Measurements from ENCODE around the gene CHN2. TPM values are rescaled to one million over a fixed set of nuclear protein-coding genes. Genes with fewer than 3 reads are reported as not detected.

CHN2 gene
- total and polyA plus RNA-seq, 2 donors (not counting 1 experiment from before 2014, with no cell fraction given), result 0.86 to 1.4 TPM

- ChIA-PET POLR2A (no interaction called here), CTCF (no interaction called here)
- Histone ChIP-seq H3K4me3 (ENCODE audit: control extremely low read depth in 1 of 5, extremely low read depth in 1 of 5, insufficient read depth in 1 of 5, low read depth in 2 of 5, low read length in 4 of 5) (no peak overlapping the region), H3K4me1 (ENCODE audit: control insufficient read depth in 2 of 2, insufficient read depth in 2 of 2, low read length in 2 of 2) (no peaks in the 10 kb centered on the region), H3K27ac (ENCODE audit: low read length in 2 of 2) (no peak overlapping the region), H3K36me3 (replicated peaks in 1 of 2; ENCODE audit: control extremely low read depth in 1 of 2, control insufficient read depth in 1 of 2, extremely low read depth in 1 of 2, insufficient read depth in 2 of 2, low read length in 1 of 2) (no peaks in the 10 kb centered on the region), H3K9ac (ENCODE audit: low read length) (no peak overlapping the region), H3K27me3 (replicated peaks in 1 of 4; ENCODE audit: control extremely low read depth in 1 of 4, control insufficient read depth in 3 of 4, insufficient read depth in 4 of 4, low read length in 3 of 4) (no peaks in the 10 kb centered on the region), H3K4me2 (replicated peaks; ENCODE audit: low read depth, low read length, poor library complexity, severe bottlenecking) (no peak overlapping the region), H3K9me3 (ENCODE audit: control extremely low read depth in 1 of 3, control insufficient read depth in 2 of 3, insufficient read depth in 1 of 3, low read length in 2 of 3) (no peaks in the 10 kb centered on the region), H2AFZ (ENCODE audit: insufficient read depth, low read depth, low read length, poor library complexity, severe bottlenecking) (no peak overlapping the region), H4K20me1 (ENCODE audit: control insufficient read depth, insufficient read depth, low read length, poor library complexity, severe bottlenecking) (no peaks in the 10 kb centered on the region), H3K79me2 (ENCODE audit: control insufficient read depth, insufficient read depth, low read length) (no peaks in the 10 kb centered on the region)
- ATAC-seq (ENCODE audit: low read depth) (no peak), DNase-seq (no peak)
- WGBS (ENCODE audit: insufficient coverage), result 100% methylated on average over 2 of the region's 5 CpGs
- no peak for TF ChIP-seq EZH2 (IDR thresholded peaks at IDR 0.05; ENCODE audit: borderline replicate concordance, insufficient read depth, low read depth, low read length, poor library complexity, severe bottlenecking)
- TF ChIP-seq CTCF (IDR thresholded peaks at IDR 0.05), result no peak
- no peaks in the 10 kb centered on the region for H3K9me3 Mint-ChIP-seq (ENCODE audit: insufficient read depth)
- H3K4me3 Mint-ChIP-seq, result no peak overlapping the region
- no peaks in the 10 kb centered on the region for H3K27me3 Mint-ChIP-seq
- no peaks in the 10 kb centered on the region for H3K4me1 Mint-ChIP-seq
- H3K27ac Mint-ChIP-seq, result no peak overlapping the region
- intact Hi-C loops (cut with micrococcal nuclease), result no loop called here
These were observed 62.1 kb downstream of the CHN2 start for GRCh38 chr7:29256693-29257002.

- H3K4me3 Mint-ChIP-seq, result no peak overlapping the region
- no peaks in the 10 kb centered on the region for H4K20me1 ChIP-seq (ENCODE audit: control insufficient read depth, insufficient read depth, low read length, poor library complexity, severe bottlenecking)
- no peaks in the 10 kb centered on the region for H3K9me3 Mint-ChIP-seq (ENCODE audit: insufficient read depth)
- H3K9me3 ChIP-seq (ENCODE audit: control extremely low read depth in 1 of 3, control insufficient read depth in 2 of 3, insufficient read depth in 1 of 3, low read length in 2 of 3), result peaks cover 0 to 6% (median 0%) of the 10 kb centered on the region in 3 donors
- no peak overlapping the region for H3K4me2 ChIP-seq (replicated peaks; ENCODE audit: low read depth, low read length, poor library complexity, severe bottlenecking)
- H3K36me3 ChIP-seq (replicated peaks in 1 of 2; ENCODE audit: control extremely low read depth in 1 of 2, control insufficient read depth in 1 of 2, extremely low read depth in 1 of 2, insufficient read depth in 2 of 2, low read length in 1 of 2), result no peaks in the 10 kb centered on the region
- TF ChIP-seq EZH2 (IDR thresholded peaks at IDR 0.05; ENCODE audit: borderline replicate concordance, insufficient read depth, low read depth, low read length, poor library complexity, severe bottlenecking) (no peak), CTCF (IDR thresholded peaks at IDR 0.05) (no peak)
- H3K27me3 ChIP-seq (replicated peaks in 1 of 4; ENCODE audit: control extremely low read depth in 1 of 4, control insufficient read depth in 3 of 4, insufficient read depth in 4 of 4, low read length in 3 of 4), result no peaks in the 10 kb centered on the region
- H3K79me2 ChIP-seq (ENCODE audit: control insufficient read depth, insufficient read depth, low read length), result no peaks in the 10 kb centered on the region
- DNase-seq (no peak), ATAC-seq (ENCODE audit: low read depth) (no peak)
- H3K4me3 ChIP-seq (ENCODE audit: control extremely low read depth in 1 of 5, extremely low read depth in 1 of 5, insufficient read depth in 1 of 5, low read depth in 2 of 5, low read length in 4 of 5), result no peak overlapping the region
- H3K4me1 Mint-ChIP-seq, result no peaks in the 10 kb centered on the region
- H3K27me3 Mint-ChIP-seq, result no peaks in the 10 kb centered on the region
- no peak overlapping the region for H3K9ac ChIP-seq (ENCODE audit: low read length)
- intact Hi-C loops (cut with micrococcal nuclease), result no loop called here
- CTCF ChIA-PET, result no interaction called here
- H3K27ac ChIP-seq (ENCODE audit: low read length in 2 of 2), result no peak overlapping the region
- WGBS (ENCODE audit: insufficient coverage), result 95% methylated on average over 2 of the region's 3 CpGs
- no peak overlapping the region for H3K27ac Mint-ChIP-seq
- H2AFZ ChIP-seq (ENCODE audit: insufficient read depth, low read depth, low read length, poor library complexity, severe bottlenecking), result no peak overlapping the region
- H3K4me1 ChIP-seq (ENCODE audit: control insufficient read depth in 2 of 2, insufficient read depth in 2 of 2, low read length in 2 of 2), result no peaks in the 10 kb centered on the region
- POLR2A ChIA-PET, result no interaction called here
These were observed 64.4 kb downstream of the CHN2 start for GRCh38 chr7:29258951-29259350.

All from B cell (primary cell).